WTC11 (cell line): Measurements from ENCODE around the gene CYP4F2. TPM values are rescaled to one million over a fixed set of nuclear protein-coding genes. Genes with fewer than 3 reads are reported as not detected.

Source experiments
- ATAC-seq: fragments of 200-7000 bp; cut with Tn5 transposase; 2 replicates; pipeline ENCODE4 v1.10.0; 2021; ENCODE audit warnings: mild to moderate bottlenecking, moderate library complexity
- CTCF ChIA-PET: fragments of 300-600 bp; sonication (Branson Sonifier 250); formaldehyde crosslinking; loops from one replicate; lab custom pipeline; 2021; ENCODE audit warnings: antibody characterized with exemption; lab: Charles Lee
- POLR2A ChIA-PET: fragments of 350-600 bp; sonication (Branson Sonifier 250); formaldehyde crosslinking; loops from one replicate; lab custom pipeline; 2021; ENCODE audit warnings: antibody characterized with exemption; lab: Charles Lee
- DNase-seq: peaks from one replicate; pipeline ENCODE4 v3.0.0; 2021; ENCODE audit warnings: low spot score
- H3K27ac Mint-ChIP-seq: 2 replicates; pipeline ENCODE4 v1.8.0; 2021; ENCODE audit warnings: mixed read lengths
- H3K27me3 Mint-ChIP-seq: 2 replicates; pipeline ENCODE4 v1.8.0; 2021; ENCODE audit warnings: low read depth, mild to moderate bottlenecking, moderate library complexity, mixed read lengths
- H3K36me3 Mint-ChIP-seq: 2 replicates; pipeline ENCODE4 v1.8.0; 2021; ENCODE audit warnings: mixed read lengths
- H3K4me1 Mint-ChIP-seq: 2 replicates; pipeline ENCODE4 v1.8.0; 2022; ENCODE audit warnings: mixed read lengths
- H3K4me3 Mint-ChIP-seq: 2 replicates; pipeline ENCODE4 v1.8.0; 2021; ENCODE audit warnings: mild to moderate bottlenecking, moderate library complexity, mixed read lengths
- H3K9me3 Mint-ChIP-seq: 2 replicates; pipeline ENCODE4 v1.8.0; 2021; ENCODE audit warnings: mixed read lengths
- ATF1 ChIP-seq: sonication (generic); formaldehyde crosslinking; IDR thresholded peaks from 2 replicates; pipeline ENCODE4 v1.8.1; 2023; ENCODE audit warnings: mild to moderate bottlenecking, moderate library complexity, missing genetic modification reagents
- ATF2 ChIP-seq: sonication (generic); formaldehyde crosslinking; IDR thresholded peaks from 2 replicates; pipeline ENCODE4 v1.8.1; 2022; ENCODE audit warnings: low read depth, missing genetic modification reagents, borderline replicate concordance
- ELF4 ChIP-seq: sonication (generic); formaldehyde crosslinking; IDR thresholded peaks from 2 replicates; pipeline ENCODE4 v1.8.1; 2022; ENCODE audit warnings: low read depth, mild to moderate bottlenecking, moderate library complexity, missing genetic modification reagents
- FOXJ3 ChIP-seq: sonication (generic); formaldehyde crosslinking; IDR thresholded peaks from 2 replicates; pipeline ENCODE4 v1.9.0; 2021; ENCODE audit warnings: missing genetic modification reagents, mild to moderate bottlenecking, borderline replicate concordance
- FOXP4 ChIP-seq: sonication (generic); formaldehyde crosslinking; IDR thresholded peaks from 2 replicates; pipeline ENCODE4 v1.8.0; 2022; ENCODE audit warnings: mild to moderate bottlenecking, missing genetic modification reagents
- GTF2I ChIP-seq: fragments of 250-450 bp; sonication (Bioruptor Pico); conservative IDR thresholded peaks from 2 replicates; pipeline ENCODE4 v1.4.0; 2021; ENCODE audit warnings: mild to moderate bottlenecking
- JAZF1 ChIP-seq: fragments of 250-450 bp; sonication (Bioruptor Pico); IDR thresholded peaks from 2 replicates; pipeline ENCODE4 v1.9.0; 2021; ENCODE audit warnings: moderate library complexity, mild to moderate bottlenecking, inconsistent platforms
- PRDM15 ChIP-seq: sonication (generic); formaldehyde crosslinking; IDR thresholded peaks from 2 replicates; pipeline ENCODE4 v1.8.0; 2022; ENCODE audit warnings: missing genetic modification reagents
- ZBTB21 ChIP-seq: sonication (generic); formaldehyde crosslinking; IDR thresholded peaks from 2 replicates; pipeline ENCODE4 v1.8.1; 2023; ENCODE audit warnings: mild to moderate bottlenecking, missing genetic modification reagents, borderline replicate concordance
- ZNF138 ChIP-seq: sonication (generic); formaldehyde crosslinking; conservative IDR thresholded peaks from 2 replicates; pipeline ENCODE4 v1.8.1; 2022; ENCODE audit warnings: mild to moderate bottlenecking, moderate library complexity, missing genetic modification reagents
- ZNF512 ChIP-seq: sonication (generic); formaldehyde crosslinking; IDR thresholded peaks from 2 replicates; pipeline ENCODE4 v1.8.1; 2022; ENCODE audit warnings: missing genetic modification reagents, borderline replicate concordance
- total RNA-seq: library from RNA; stranded (reverse); gene quantifications from 3 replicates; pipeline ENCODE4 v1.2.3, GENCODE V29; 2021
- TF ChIP-seq, protein P1 (sequence below): fragments of 200-600 bp; IDR thresholded peaks from 2 replicates; pipeline ENCODE4 v1.8.0; 2022; ENCODE audit warnings: antibody characterized with exemption
- TF ChIP-seq, protein P2 (sequence below): sonication (generic); formaldehyde crosslinking; IDR thresholded peaks from 2 replicates; pipeline ENCODE4 v1.8.1; 2022; ENCODE audit warnings: mild to moderate bottlenecking, missing genetic modification reagents, moderate library complexity, borderline replicate concordance

Gene CYP4F2
- total RNA-seq, 1 experiment from 2014 or later = 0.24 TPM

DNA sequence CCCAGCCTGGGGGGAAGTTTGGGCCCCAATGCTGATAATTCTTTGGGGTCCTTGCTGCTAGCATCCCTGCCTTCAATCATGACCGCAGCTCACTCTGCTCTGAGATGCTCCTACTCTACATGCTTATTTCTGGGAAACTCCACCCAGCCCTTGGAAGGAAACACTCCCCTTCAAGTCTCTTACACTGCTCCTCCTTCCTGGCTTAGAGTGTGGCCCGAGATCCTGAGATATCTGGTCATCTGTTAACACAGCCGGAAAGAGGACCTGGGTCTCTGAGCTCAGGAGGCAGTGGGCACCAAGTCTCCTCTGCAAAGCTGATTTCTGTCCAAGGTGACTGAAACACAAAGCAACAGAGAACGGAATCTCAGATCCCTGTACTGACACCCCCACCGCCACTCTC lies 33.0 kb downstream of the CYP4F2 start (continued):
- TF ChIP-seq, protein P1, sequence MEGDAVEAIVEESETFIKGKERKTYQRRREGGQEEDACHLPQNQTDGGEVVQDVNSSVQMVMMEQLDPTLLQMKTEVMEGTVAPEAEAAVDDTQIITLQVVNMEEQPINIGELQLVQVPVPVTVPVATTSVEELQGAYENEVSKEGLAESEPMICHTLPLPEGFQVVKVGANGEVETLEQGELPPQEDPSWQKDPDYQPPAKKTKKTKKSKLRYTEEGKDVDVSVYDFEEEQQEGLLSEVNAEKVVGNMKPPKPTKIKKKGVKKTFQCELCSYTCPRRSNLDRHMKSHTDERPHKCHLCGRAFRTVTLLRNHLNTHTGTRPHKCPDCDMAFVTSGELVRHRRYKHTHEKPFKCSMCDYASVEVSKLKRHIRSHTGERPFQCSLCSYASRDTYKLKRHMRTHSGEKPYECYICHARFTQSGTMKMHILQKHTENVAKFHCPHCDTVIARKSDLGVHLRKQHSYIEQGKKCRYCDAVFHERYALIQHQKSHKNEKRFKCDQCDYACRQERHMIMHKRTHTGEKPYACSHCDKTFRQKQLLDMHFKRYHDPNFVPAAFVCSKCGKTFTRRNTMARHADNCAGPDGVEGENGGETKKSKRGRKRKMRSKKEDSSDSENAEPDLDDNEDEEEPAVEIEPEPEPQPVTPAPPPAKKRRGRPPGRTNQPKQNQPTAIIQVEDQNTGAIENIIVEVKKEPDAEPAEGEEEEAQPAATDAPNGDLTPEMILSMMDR = no peak
- TF ChIP-seq GTF2I (CRISPR knock-in tag) (no peak), PRDM15 (CRISPR knock-in tag) (no peak)

- ATAC-seq (no peak), DNase-seq (no peak)
- peaks cover 30% of the 10 kb centered on the region for H3K9me3 Mint-ChIP-seq
- no peaks in the 10 kb centered on the region; the same call in 1 of the 2 replicates for H3K27me3 Mint-ChIP-seq
- ChIA-PET CTCF (no interaction called here), POLR2A (no interaction called here)
- H3K4me1 Mint-ChIP-seq = no peaks in the 10 kb centered on the region
- TF ChIP-seq, protein P2, sequence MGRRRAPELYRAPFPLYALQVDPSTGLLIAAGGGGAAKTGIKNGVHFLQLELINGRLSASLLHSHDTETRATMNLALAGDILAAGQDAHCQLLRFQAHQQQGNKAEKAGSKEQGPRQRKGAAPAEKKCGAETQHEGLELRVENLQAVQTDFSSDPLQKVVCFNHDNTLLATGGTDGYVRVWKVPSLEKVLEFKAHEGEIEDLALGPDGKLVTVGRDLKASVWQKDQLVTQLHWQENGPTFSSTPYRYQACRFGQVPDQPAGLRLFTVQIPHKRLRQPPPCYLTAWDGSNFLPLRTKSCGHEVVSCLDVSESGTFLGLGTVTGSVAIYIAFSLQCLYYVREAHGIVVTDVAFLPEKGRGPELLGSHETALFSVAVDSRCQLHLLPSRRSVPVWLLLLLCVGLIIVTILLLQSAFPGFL (CRISPR knock-in tag) = no peak
- TF ChIP-seq ELF4 (no peak), ATF2 (CRISPR knock-in tag) (no peak), ZBTB21 (CRISPR knock-in tag) (no peak), ZNF138 (CRISPR knock-in tag) (no peak), GTF2I (CRISPR knock-in tag) (no peak), ZNF512 (CRISPR knock-in tag) (no peak), FOXP4 (CRISPR knock-in tag) (no peak), ATF1 (CRISPR knock-in tag) (no peak), FOXJ3 (CRISPR knock-in tag) (no peak), JAZF1 (CRISPR knock-in tag) (no peak)
- H3K27ac Mint-ChIP-seq = no peak overlapping the region
- H3K4me3 Mint-ChIP-seq = no peak overlapping the region
- peaks cover 14% of the 10 kb centered on the region for H3K36me3 Mint-ChIP-seq
These were observed 34.6 kb downstream of the CYP4F2 start for GRCh38 chr19:15863272-15863671.
